Stomach (tissue), 9 donors: ENCODE results near the gene IL10RA. TPM values are rescaled to one million over a fixed set of nuclear protein-coding genes. Genes with fewer than 3 reads are reported as not detected.
"Not testable (repeated sequence)": the region's sequence is repeated elsewhere in the genome, so short reads cannot be mapped to it uniquely, and the experiment has no call there.

ENCODE experiments used
- DNase-seq, 2 donors: peaks; one replicate each; pipeline versions ENCODE4 v3.0.0 to v3.0.0-alpha.2; 2013 to 2019
- H3K27ac ChIP-seq, 5 donors: fragments of 200-600 bp in 4 of 5; sonication (generic) in 4 of 5; one replicate each; pipeline ENCODE4 v1.5.1; 2013 to 2019; ENCODE audit warnings: mild to moderate bottlenecking in 1 of 5, moderate library complexity in 1 of 5
- H3K27me3 ChIP-seq, 3 donors: fragments of 200-600 bp; sonication (generic); one replicate each; pipeline ENCODE4 v1.5.1; 2017 to 2019; ENCODE audit warnings: mixed run types in 1 of 3
- H3K36me3 ChIP-seq, 4 donors: fragments of 200-600 bp; sonication (generic); 1 replicate in 3 of 4; 2 replicates in 1 of 4; pipeline ENCODE4 v1.5.1; 2016 to 2019
- H3K4me1 ChIP-seq, 4 donors: fragments of 200-600 bp; sonication (generic); one replicate each; pipeline ENCODE4 v1.5.1; 2016 to 2019
- H3K4me3 ChIP-seq, 4 donors: fragments of 200-600 bp; sonication (generic) in 3 of 4; one replicate each; pipeline ENCODE4 v1.5.1; 2016 to 2019; ENCODE audit warnings: mild to moderate bottlenecking in 1 of 4
- H3K9me3 ChIP-seq, 4 donors: fragments of 200-600 bp; sonication (generic); one replicate each; pipeline ENCODE4 v1.5.1; 2016 to 2019
- CTCF ChIP-seq, 7 experiments: fragments of 450-650 bp in 4 of 7; fragments of 200-600 bp in 3 of 7; sonication (generic) in 3 of 7; IDR thresholded peaks; one replicate each; pipeline ENCODE4 v1.5.1; 2016 to 2019; ENCODE audit warnings: antibody characterized with exemption in 7 of 7, control low read depth in 2 of 7, mild to moderate bottlenecking in 1 of 7
- EP300 ChIP-seq: sonication (generic); formaldehyde crosslinking; IDR thresholded peaks from one replicate; pipeline ENCODE4 v1.6.1; 2017; ENCODE audit warnings: antibody characterized with exemption
- POLR2A ChIP-seq, 4 donors: fragments of 450-650 bp; IDR thresholded peaks; one replicate each; pipeline ENCODE4 v1.6.1; 2016; ENCODE audit warnings: antibody characterized with exemption in 4 of 4, control low read depth in 2 of 4, mild to moderate bottlenecking in 1 of 4, moderate library complexity in 1 of 4
- POLR2AphosphoS5 ChIP-seq, 3 donors: sonication (generic); formaldehyde crosslinking; IDR thresholded peaks; one replicate each; pipeline ENCODE4 v1.6.1; 2016; ENCODE audit warnings: antibody characterized with exemption in 3 of 3
- WGBS, 5 donors: extraction: QIAGEN DNeasy Blood & Tissue Kit in 3 of 5; methylation state at CpG; one replicate each; pipeline versions ENCODE4 v1.1.5 to v1.1.7; 2013 to 2018; 5-methylcytosine and 5-hydroxymethylcytosine counted together
- intact Hi-C: fragments of 100-400 bp; cut with DNase I; formaldehyde crosslinking; loops from one replicate; pipeline ENCODE4 v1.15.1; 2023; ENCODE audit warnings: low total_unique reads
- polyA plus RNA-seq, 3 donors: library from polyadenylated mRNA; stranded (reverse); fragments of 200-250 nt; gene quantifications; one replicate each; pipeline ENCODE4 v1.2.3, GENCODE V29; 2013
- total RNA-seq, 5 donors: library from RNA; depleted of rRNA; stranded (reverse); fragments of >200 nt; gene quantifications; one replicate each; pipeline versions ENCODE4 v1.1.0 to v1.2.3, GENCODE V29; 2014 to 2016
- donor health status: healthy with polysubstance abuse.
- donor health status: Bipolar disorder and iron deficiency.
- donor health status: healthy.

IL10RA gene
- total and polyA plus RNA-seq, 8 donors: 2.1 to 190 (median 8.0) TPM

GRCh38 chr11:117972629-117973502, 13.3 kb upstream of the IL10RA start:
- DNase-seq: peak in 1 of 2 donors; percentile 50
- WGBS, 5 donors: 23 to 40% (median 31%) methylated on average over 9 of the region's 9 CpGs
- H3K36me3 ChIP-seq: no peaks in the 10 kb centered on the region
- H3K4me1 ChIP-seq: peaks cover 6 to 35% (median 10%) of the 10 kb centered on the region in 4 donors
- H3K4me3 ChIP-seq: no peak overlapping the region
- peaks cover 0 to 9% (median 0%) of the 10 kb centered on the region in 3 donors for H3K27me3 ChIP-seq
- intact Hi-C loops: no loop called here
- no peak for TF ChIP-seq CTCF (IDR thresholded peaks at IDR 0.05)
- TF ChIP-seq POLR2A (IDR thresholded peaks at IDR 0.05): no peak
- no peak for TF ChIP-seq EP300
- TF ChIP-seq POLR2AphosphoS5 (IDR thresholded peaks at IDR 0.05): no peak
- no peak overlapping the region for H3K27ac ChIP-seq
- H3K9me3 ChIP-seq: no peaks in the 10 kb centered on the region

GRCh38 chr11:117973503-117973860, 12.7 kb upstream of the IL10RA start:
- no peaks in the 10 kb centered on the region for H3K9me3 ChIP-seq
- 57 to 94% (median 91%) methylated on average over 4 of the region's 4 CpGs for WGBS, 5 donors
- no peak overlapping the region for H3K27ac ChIP-seq
- no peak for DNase-seq
- H3K4me1 ChIP-seq: peaks cover 6 to 35% (median 10%) of the 10 kb centered on the region in 4 donors
- intact Hi-C loops: no loop called here
- no peaks in the 10 kb centered on the region for H3K36me3 ChIP-seq
- peaks cover 0 to 9% (median 0%) of the 10 kb centered on the region in 3 donors for H3K27me3 ChIP-seq
- TF ChIP-seq POLR2A (IDR thresholded peaks at IDR 0.05): no peak
- TF ChIP-seq POLR2AphosphoS5 (IDR thresholded peaks at IDR 0.05): no peak
- TF ChIP-seq EP300: no peak
- TF ChIP-seq CTCF (IDR thresholded peaks at IDR 0.05): no peak
- no peak overlapping the region for H3K4me3 ChIP-seq

- WGBS, 5 donors: 82 to 92% (median 88%) methylated on average over 4 of the region's 4 CpGs
- H3K4me1 ChIP-seq: peaks cover 6 to 21% (median 10%) of the 10 kb centered on the region in 4 donors
- H3K36me3 ChIP-seq: no peaks in the 10 kb centered on the region
- peaks cover 0 to 8% (median 0%) of the 10 kb centered on the region in 3 donors for H3K27me3 ChIP-seq
- no peak overlapping the region for H3K27ac ChIP-seq
- H3K4me3 ChIP-seq: no peak overlapping the region
- no peaks in the 10 kb centered on the region for H3K9me3 ChIP-seq
- TF ChIP-seq POLR2A (IDR thresholded peaks at IDR 0.05) (no peak), POLR2AphosphoS5 (IDR thresholded peaks at IDR 0.05) (no peak), CTCF (IDR thresholded peaks at IDR 0.05) (no peak), EP300 (no peak)
- no peak for DNase-seq
- intact Hi-C loops: no loop called here
Observed at GRCh38 chr11:117976445-117976844, 9.7 kb upstream of the IL10RA start.

- DNase-seq: no peak
- no peaks in the 10 kb centered on the region for H3K36me3 ChIP-seq
- intact Hi-C loops: no loop called here
- H3K27ac ChIP-seq: no peak overlapping the region
- no peak overlapping the region for H3K4me3 ChIP-seq
- peaks cover 6 to 17% (median 10%) of the 10 kb centered on the region in 4 donors for H3K4me1 ChIP-seq
- no peak for TF ChIP-seq POLR2AphosphoS5 (IDR thresholded peaks at IDR 0.05)
- H3K27me3 ChIP-seq: peaks cover 0 to 8% (median 0%) of the 10 kb centered on the region in 3 donors
- 70 to 93% (median 91%) methylated on average over 5 of the region's 5 CpGs for WGBS, 5 donors
- H3K9me3 ChIP-seq: no peaks in the 10 kb centered on the region
Observed at GRCh38 chr11:117977029-117977428, 9.2 kb upstream of the IL10RA start.

GRCh38 chr11:117977612-117978264, 8.5 kb upstream of the IL10RA start:
- peaks cover under 1 to 10% (median 4%) of the 10 kb centered on the region in 4 donors for H3K4me1 ChIP-seq
- intact Hi-C loops, H3K27ac ChIP-seq, H3K4me3 ChIP-seq, H3K36me3 ChIP-seq, H3K27me3 ChIP-seq, DNase-seq, H3K9me3 ChIP-seq: not testable (repeated sequence)
- 70 to 86% (median 78%) methylated on average over 23 of the region's 23 CpGs for WGBS, 5 donors

GRCh38 chr11:117978291-117978910, 7.8 kb upstream of the IL10RA start:
- H3K27me3 ChIP-seq, H3K27ac ChIP-seq, H3K9me3 ChIP-seq, DNase-seq, H3K4me1 ChIP-seq, H3K36me3 ChIP-seq, intact Hi-C loops, H3K4me3 ChIP-seq: not testable (repeated sequence)
- WGBS, 5 donors: 87 to 94% (median 91%) methylated on average over 21 to 33 of the region's 36 CpGs
